Neural progenitor cell (in vitro differentiated cells): ENCODE results near the gene RAPGEF2.

Experiments
- EZH2phosphoT487 ChIP-seq: fragments of 200-600 bp; sonication (generic); IDR thresholded peaks from 2 replicates; pipeline ENCODE4 v1.6.1; 2017; ENCODE audit warnings: antibody characterized with exemption
- TF ChIP-seq, protein P1 (sequence below): fragments of 200-600 bp; sonication (generic); IDR thresholded peaks from 2 replicates; pipeline ENCODE4 v1.5.1; 2017; ENCODE audit warnings: antibody characterized with exemption, mild to moderate bottlenecking

DNA sequence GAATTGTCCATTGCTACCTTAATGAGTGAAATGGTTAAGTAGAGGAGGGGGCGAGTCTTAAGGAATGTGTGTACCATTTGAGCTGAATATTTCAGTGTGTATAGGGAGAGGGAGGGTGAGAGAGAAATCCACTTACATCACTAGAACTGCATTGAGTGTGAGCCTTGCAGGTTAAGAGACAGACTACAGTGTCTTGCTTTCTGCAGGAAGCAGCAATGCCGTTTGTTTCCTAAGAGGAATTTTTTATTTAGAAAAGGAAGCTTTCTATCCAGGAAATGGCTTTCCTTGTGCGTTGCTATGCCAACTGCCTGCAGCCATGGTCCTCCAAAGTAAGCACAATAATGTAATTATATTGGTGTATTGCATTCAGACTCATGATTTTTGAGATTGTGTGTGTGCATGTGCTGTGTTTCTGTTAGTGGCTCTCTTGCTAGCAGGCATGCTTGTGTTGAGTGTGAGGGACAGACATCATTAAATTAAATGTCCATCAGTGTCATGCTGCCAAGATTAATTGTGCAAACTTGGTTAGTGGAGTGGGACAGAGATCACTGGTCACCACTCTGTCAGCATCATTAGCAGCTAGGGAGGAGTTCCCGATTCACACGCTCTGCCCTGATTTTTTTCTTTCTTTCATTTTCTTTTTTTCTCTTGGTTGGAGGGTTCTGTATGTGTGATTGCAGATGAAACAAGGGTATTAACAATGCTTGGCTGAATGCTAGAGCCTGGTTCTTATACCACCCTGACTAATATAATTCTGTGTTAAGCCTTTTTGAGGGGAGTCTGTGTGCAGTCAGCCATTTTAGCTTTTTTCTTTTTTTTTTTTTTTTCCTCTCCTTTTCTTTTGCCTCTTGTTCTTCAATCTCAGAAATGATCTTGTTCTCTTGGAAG, 164.3 kb downstream of the RAPGEF2 start:
- TF ChIP-seq, protein P1, sequence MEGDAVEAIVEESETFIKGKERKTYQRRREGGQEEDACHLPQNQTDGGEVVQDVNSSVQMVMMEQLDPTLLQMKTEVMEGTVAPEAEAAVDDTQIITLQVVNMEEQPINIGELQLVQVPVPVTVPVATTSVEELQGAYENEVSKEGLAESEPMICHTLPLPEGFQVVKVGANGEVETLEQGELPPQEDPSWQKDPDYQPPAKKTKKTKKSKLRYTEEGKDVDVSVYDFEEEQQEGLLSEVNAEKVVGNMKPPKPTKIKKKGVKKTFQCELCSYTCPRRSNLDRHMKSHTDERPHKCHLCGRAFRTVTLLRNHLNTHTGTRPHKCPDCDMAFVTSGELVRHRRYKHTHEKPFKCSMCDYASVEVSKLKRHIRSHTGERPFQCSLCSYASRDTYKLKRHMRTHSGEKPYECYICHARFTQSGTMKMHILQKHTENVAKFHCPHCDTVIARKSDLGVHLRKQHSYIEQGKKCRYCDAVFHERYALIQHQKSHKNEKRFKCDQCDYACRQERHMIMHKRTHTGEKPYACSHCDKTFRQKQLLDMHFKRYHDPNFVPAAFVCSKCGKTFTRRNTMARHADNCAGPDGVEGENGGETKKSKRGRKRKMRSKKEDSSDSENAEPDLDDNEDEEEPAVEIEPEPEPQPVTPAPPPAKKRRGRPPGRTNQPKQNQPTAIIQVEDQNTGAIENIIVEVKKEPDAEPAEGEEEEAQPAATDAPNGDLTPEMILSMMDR = no peak
- TF ChIP-seq EZH2phosphoT487 = no peak
